ENCODE data around the gene RTKN2.

The RTKN2 gene

DNA sequence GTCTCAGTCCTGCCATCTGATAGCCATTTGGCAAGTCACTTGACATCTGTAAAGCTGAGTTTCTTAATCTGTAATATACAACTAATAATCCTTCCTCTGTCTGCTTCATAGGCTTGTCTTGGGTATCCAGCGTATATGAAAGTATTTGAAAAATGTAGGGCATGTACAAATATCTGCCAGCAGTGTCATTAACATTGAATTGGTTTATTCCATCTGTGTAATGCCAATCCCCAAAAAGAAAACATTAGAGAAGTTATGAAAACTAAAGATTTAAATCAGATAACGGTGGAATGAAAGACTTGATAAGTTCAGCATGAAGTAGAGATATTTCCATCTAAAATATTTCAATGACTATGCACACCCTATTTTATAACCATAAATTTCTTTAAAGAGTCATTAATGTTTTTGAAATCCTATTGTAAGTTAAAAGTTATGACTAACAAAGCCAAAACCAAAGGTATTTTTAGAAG, 9.8 kb upstream of the RTKN2 start:
- TF ChIP-seq, protein P1, sequence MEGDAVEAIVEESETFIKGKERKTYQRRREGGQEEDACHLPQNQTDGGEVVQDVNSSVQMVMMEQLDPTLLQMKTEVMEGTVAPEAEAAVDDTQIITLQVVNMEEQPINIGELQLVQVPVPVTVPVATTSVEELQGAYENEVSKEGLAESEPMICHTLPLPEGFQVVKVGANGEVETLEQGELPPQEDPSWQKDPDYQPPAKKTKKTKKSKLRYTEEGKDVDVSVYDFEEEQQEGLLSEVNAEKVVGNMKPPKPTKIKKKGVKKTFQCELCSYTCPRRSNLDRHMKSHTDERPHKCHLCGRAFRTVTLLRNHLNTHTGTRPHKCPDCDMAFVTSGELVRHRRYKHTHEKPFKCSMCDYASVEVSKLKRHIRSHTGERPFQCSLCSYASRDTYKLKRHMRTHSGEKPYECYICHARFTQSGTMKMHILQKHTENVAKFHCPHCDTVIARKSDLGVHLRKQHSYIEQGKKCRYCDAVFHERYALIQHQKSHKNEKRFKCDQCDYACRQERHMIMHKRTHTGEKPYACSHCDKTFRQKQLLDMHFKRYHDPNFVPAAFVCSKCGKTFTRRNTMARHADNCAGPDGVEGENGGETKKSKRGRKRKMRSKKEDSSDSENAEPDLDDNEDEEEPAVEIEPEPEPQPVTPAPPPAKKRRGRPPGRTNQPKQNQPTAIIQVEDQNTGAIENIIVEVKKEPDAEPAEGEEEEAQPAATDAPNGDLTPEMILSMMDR (IDR thresholded peaks at IDR 0.05; ENCODE audit: unreplicated experiment in 3 of 3), result no peak
- Mint-ChIP-seq H3K9me3 (no peaks in the 10 kb centered on the region), H3K4me1 (peaks cover 10% of the 10 kb centered on the region), H3K36me3 (ENCODE audit: low read depth) (no peaks in the 10 kb centered on the region), H3K27me3 (ENCODE audit: low read depth) (peaks cover 4% of the 10 kb centered on the region), H3K27ac (peak overlapping the region in 2 of 3 experiments; percentile 3 to 27), H3K4me3 (no peak overlapping the region)

DNA sequence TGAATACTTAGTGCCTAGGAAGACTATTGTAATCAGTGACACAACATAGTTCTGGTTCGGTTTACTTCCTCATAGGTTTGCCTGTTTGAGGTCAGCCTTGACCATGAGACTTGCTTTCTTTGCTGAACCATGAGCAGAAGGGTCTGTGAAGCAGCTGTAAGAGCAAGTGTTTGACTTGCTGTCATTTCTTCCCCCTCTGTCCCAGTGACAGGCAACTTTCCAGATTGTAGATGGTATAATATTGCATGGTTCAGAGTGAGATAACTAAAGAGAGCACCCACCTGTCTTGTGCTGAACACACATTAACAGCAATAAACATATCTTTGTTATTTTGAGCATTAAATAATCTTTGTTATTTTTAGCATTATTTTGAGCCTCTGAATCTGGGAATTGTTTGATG, 9.3 kb upstream of the RTKN2 start:
- TF ChIP-seq, protein P1 (IDR thresholded peaks at IDR 0.05; ENCODE audit: unreplicated experiment in 3 of 3), result no peak
- Mint-ChIP-seq H3K4me1 (peaks cover 10% of the 10 kb centered on the region), H3K27me3 (ENCODE audit: low read depth) (peaks cover 4% of the 10 kb centered on the region), H3K36me3 (ENCODE audit: low read depth) (no peaks in the 10 kb centered on the region), H3K4me3 (no peak overlapping the region), H3K27ac (peak overlapping the region in 2 of 3 experiments; percentile 3 to 29), H3K9me3 (no peaks in the 10 kb centered on the region)

DNA sequence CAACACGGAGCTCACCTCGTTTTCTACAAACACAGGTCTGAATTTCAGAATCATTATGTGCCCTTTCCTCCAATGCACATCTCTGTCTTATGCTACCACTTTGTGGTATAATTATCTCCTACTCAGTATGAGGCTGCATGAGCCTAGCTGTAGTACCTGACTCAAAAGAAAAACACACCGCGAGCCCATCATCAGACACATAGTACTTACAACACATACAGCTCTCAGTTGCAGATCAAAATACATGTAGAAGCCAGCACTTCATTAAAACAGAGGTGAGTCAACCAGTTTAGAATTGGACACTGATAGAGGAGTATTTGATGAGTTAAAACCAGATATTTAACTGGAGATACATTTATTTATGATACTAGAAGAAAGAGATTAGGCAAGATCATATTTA, 1.4 kb upstream of the RTKN2 start:
- H3K36me3 Mint-ChIP-seq (ENCODE audit: low read depth), result no peaks in the 10 kb centered on the region
- TF ChIP-seq, protein P1 (IDR thresholded peaks at IDR 0.05; ENCODE audit: unreplicated experiment in 3 of 3), result no peak
- H3K9me3 Mint-ChIP-seq, result no peaks in the 10 kb centered on the region
- peaks cover 15% of the 10 kb centered on the region for H3K4me1 Mint-ChIP-seq
- peak overlapping the region; percentile 75 to 91 (median 80) for H3K4me3 Mint-ChIP-seq
- peak overlapping the region in 2 of 3 experiments; percentile 50 to 59 for H3K27ac Mint-ChIP-seq
- H3K27me3 Mint-ChIP-seq (ENCODE audit: low read depth), result no peaks in the 10 kb centered on the region

DNA sequence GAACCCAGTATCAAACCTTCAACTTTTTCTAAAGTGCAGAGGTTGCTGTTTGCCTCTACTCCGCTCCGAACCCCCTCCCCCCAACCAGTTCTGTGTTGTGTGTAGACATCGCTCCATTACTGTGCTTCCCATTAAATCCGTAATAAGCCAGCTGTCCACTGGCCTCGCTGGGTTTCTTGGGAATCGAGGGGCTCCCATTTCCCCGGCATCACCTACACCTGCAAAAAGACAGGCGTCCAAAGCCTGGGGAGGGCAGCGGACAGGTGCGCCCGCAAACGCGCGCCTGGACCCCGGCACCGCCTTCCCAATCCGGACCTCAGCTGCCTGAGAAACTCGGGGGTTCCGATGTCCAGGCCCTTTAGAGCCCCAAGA, 631 bp downstream of the RTKN2 start:
- peak overlapping the region in 2 of 3 experiments; percentile 23 to 57 for H3K27ac Mint-ChIP-seq
- H3K4me3 Mint-ChIP-seq, result peak overlapping the region; percentile 80 to 92 (median 91)
- H3K36me3 Mint-ChIP-seq (ENCODE audit: low read depth), result no peaks in the 10 kb centered on the region
- no peaks in the 10 kb centered on the region for H3K9me3 Mint-ChIP-seq
- no peaks in the 10 kb centered on the region for H3K27me3 Mint-ChIP-seq (ENCODE audit: low read depth)
- TF ChIP-seq, protein P1 (IDR thresholded peaks at IDR 0.05; ENCODE audit: unreplicated experiment in 3 of 3), result no peak
- H3K4me1 Mint-ChIP-seq, result peaks cover 30% of the 10 kb centered on the region

DNA sequence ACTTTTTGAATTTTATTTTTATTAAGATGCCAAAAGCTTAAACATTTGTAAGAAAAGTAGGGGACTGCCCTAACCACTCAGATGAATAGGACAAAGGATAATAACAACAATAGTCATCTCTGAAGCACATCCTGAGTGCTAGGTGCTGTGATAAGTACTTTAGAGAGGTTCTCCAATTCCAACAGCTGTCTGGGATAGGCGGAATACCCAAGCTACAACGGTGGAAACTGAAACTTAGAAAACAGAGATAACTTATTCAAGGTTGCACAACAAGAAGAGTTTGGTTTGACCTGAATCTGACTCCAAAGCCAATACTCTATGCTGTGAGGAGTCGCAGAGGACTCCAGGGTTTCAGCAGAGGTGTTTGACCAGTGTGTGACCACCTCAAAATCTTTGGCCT, 2.0 kb downstream of the RTKN2 start:
- no peak overlapping the region for H3K27ac Mint-ChIP-seq
- no peaks in the 10 kb centered on the region for H3K27me3 Mint-ChIP-seq (ENCODE audit: low read depth)
- peaks cover 30% of the 10 kb centered on the region for H3K4me1 Mint-ChIP-seq
- H3K36me3 Mint-ChIP-seq (ENCODE audit: low read depth), result no peaks in the 10 kb centered on the region
- no peaks in the 10 kb centered on the region for H3K9me3 Mint-ChIP-seq
- TF ChIP-seq, protein P1 (IDR thresholded peaks at IDR 0.05; ENCODE audit: unreplicated experiment in 3 of 3), result no peak
- peak overlapping the region; percentile 80 to 92 (median 91) for H3K4me3 Mint-ChIP-seq

DNA sequence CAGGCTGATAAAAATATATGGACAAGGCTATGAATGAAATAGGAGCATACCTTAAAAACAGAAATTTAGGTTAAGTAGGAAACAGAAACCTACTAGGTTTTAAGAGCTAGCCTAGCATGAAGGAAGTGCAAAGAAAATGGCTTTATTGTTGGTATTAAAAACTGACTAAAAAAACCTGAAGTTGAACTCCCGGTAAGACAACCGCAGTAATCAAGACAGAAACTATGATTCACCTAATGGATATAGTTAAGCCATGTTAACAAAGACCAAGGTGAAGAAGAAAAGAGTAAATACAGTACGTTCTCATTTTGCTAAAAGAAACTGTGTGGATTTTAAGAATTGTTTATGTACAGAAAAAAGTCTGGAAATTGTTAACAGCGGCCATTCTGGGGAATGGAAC, 2.5 kb downstream of the RTKN2 start:
- Mint-ChIP-seq H3K27ac (no peak overlapping the region), H3K4me1 (peaks cover 30% of the 10 kb centered on the region), H3K27me3 (ENCODE audit: low read depth) (no peaks in the 10 kb centered on the region), H3K9me3 (no peaks in the 10 kb centered on the region), H3K4me3 (peak overlapping the region; percentile 29 to 61 (median 39)), H3K36me3 (ENCODE audit: low read depth) (no peaks in the 10 kb centered on the region)
- TF ChIP-seq, protein P1 (IDR thresholded peaks at IDR 0.05; ENCODE audit: unreplicated experiment in 3 of 3), result no peak

Data from nephron (organoid).